ENCODE measurements around the gene HMGCS2. TPM values are rescaled to one million over a fixed set of nuclear protein-coding genes. Genes with fewer than 3 reads are reported as not detected.

HMGCS2 gene
- total RNA-seq, 1 donor from 2014 or later: not detected

GRCh38 chr1:119747451-119747850 is 21.3 kb downstream of the HMGCS2 start:
- ATAC-seq (ENCODE audit: low read depth): no peak
- Mint-ChIP-seq H3K27ac (no peak overlapping the region), H3K9me3 (no peaks in the 10 kb centered on the region), H3K27me3 (no peaks in the 10 kb centered on the region), H3K4me1 (peaks cover 2% of the 10 kb centered on the region), H3K4me3 (no peak overlapping the region), H3K36me3 (ENCODE audit: low read depth) (no peaks in the 10 kb centered on the region)
- CTCF ChIA-PET: no interaction called here
- TF ChIP-seq, protein P1, sequence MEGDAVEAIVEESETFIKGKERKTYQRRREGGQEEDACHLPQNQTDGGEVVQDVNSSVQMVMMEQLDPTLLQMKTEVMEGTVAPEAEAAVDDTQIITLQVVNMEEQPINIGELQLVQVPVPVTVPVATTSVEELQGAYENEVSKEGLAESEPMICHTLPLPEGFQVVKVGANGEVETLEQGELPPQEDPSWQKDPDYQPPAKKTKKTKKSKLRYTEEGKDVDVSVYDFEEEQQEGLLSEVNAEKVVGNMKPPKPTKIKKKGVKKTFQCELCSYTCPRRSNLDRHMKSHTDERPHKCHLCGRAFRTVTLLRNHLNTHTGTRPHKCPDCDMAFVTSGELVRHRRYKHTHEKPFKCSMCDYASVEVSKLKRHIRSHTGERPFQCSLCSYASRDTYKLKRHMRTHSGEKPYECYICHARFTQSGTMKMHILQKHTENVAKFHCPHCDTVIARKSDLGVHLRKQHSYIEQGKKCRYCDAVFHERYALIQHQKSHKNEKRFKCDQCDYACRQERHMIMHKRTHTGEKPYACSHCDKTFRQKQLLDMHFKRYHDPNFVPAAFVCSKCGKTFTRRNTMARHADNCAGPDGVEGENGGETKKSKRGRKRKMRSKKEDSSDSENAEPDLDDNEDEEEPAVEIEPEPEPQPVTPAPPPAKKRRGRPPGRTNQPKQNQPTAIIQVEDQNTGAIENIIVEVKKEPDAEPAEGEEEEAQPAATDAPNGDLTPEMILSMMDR (IDR thresholded peaks at IDR 0.05): no peak
- DNase-seq: no peak
- POLR2A ChIA-PET: no interaction called here
- intact Hi-C loops (cut with micrococcal nuclease): no loop called here

DNA sequence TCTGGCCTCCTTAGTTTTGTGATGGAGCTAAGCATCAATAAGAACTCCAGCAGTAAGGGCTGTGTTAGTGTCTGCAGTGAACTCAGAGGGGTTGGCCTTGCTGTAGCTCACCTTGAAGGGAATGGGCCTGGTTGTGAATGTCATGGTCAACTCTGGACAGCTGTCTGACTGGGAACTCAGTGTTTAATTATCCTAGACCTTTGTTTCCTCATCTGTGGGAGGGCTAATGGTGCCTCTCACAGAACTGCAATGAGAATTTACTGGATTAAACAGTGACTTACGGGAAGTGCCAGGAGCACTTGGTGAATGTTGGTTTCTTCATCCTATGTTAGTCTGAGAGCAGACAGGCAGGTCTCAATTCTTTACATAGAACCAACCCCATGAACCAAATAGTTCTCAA is 23.7 kb downstream of the HMGCS2 start:
- Mint-ChIP-seq H3K36me3 (ENCODE audit: low read depth) (no peaks in the 10 kb centered on the region), H3K27ac (no peak overlapping the region), H3K27me3 (no peaks in the 10 kb centered on the region), H3K4me1 (peaks cover 2% of the 10 kb centered on the region), H3K4me3 (no peak overlapping the region), H3K9me3 (no peaks in the 10 kb centered on the region)
- ChIA-PET CTCF (interaction anchor here (1.5 kb wide), 1 partner anchor 11 kb away, joined by 4 read pairs; no protein-coding TSS in a partner anchor), POLR2A (no interaction called here)
- no peak for DNase-seq
- TF ChIP-seq, protein P1 (IDR thresholded peaks at IDR 0.05): no peak
- intact Hi-C loops (cut with micrococcal nuclease): no loop called here
- ATAC-seq (ENCODE audit: low read depth): no peak

- ChIA-PET CTCF (interaction anchor here (1.1 to 1.5 kb wide), 2 partner anchors 11 to 17 kb away, joined by 4 to 5 read pairs; no protein-coding TSS in a partner anchor), POLR2A (no interaction called here)
- intact Hi-C loops (cut with micrococcal nuclease): no loop called here
- no peaks in the 10 kb centered on the region for H3K36me3 Mint-ChIP-seq (ENCODE audit: low read depth)
- H3K4me1 Mint-ChIP-seq: peaks cover 2% of the 10 kb centered on the region
- H3K27ac Mint-ChIP-seq: no peak overlapping the region
- no peaks in the 10 kb centered on the region for H3K27me3 Mint-ChIP-seq
- TF ChIP-seq, protein P1 (IDR thresholded peaks at IDR 0.05): no peak
- no peaks in the 10 kb centered on the region for H3K9me3 Mint-ChIP-seq
- DNase-seq (no peak), ATAC-seq (ENCODE audit: low read depth) (no peak)
- no peak overlapping the region for H3K4me3 Mint-ChIP-seq
These were observed 24.1 kb downstream of the HMGCS2 start for GRCh38 chr1:119744598-119744942.

GRCh38 chr1:119743776-119744597 is 24.7 kb downstream of the HMGCS2 start:
- TF ChIP-seq, protein P1 (IDR thresholded peaks at IDR 0.05): peak; percentile 89
- intact Hi-C loops (cut with micrococcal nuclease): no loop called here
- no peaks in the 10 kb centered on the region for H3K36me3 Mint-ChIP-seq (ENCODE audit: low read depth)
- H3K4me1 Mint-ChIP-seq: peaks cover 2% of the 10 kb centered on the region
- CTCF ChIA-PET: interaction anchor here (1.0 to 1.5 kb wide), 4 partner anchors 10 to 18 kb away, joined by 4 to 5 read pairs (median 4); no protein-coding TSS in a partner anchor
- no peaks in the 10 kb centered on the region for H3K27me3 Mint-ChIP-seq
- POLR2A ChIA-PET: no interaction called here
- DNase-seq (no peak), ATAC-seq (ENCODE audit: low read depth) (peak; percentile 66)
- no peak overlapping the region for H3K27ac Mint-ChIP-seq
- H3K4me3 Mint-ChIP-seq: no peak overlapping the region
- no peaks in the 10 kb centered on the region for H3K9me3 Mint-ChIP-seq

- no peak overlapping the region for H3K4me3 Mint-ChIP-seq
- H3K27me3 Mint-ChIP-seq: no peaks in the 10 kb centered on the region
- no peaks in the 10 kb centered on the region for H3K9me3 Mint-ChIP-seq
- ChIA-PET CTCF (interaction anchor here (1.0 to 1.1 kb wide), 3 partner anchors 9 to 18 kb away, joined by 4 to 5 read pairs (median 5); no protein-coding TSS in a partner anchor), POLR2A (no interaction called here)
- H3K4me1 Mint-ChIP-seq: peaks cover 2% of the 10 kb centered on the region
- intact Hi-C loops (cut with micrococcal nuclease): no loop called here
- DNase-seq (no peak), ATAC-seq (ENCODE audit: low read depth) (no peak)
- H3K27ac Mint-ChIP-seq: no peak overlapping the region
- TF ChIP-seq, protein P1 (IDR thresholded peaks at IDR 0.05): no peak
- H3K36me3 Mint-ChIP-seq (ENCODE audit: low read depth): no peaks in the 10 kb centered on the region
These were observed 25.4 kb downstream of the HMGCS2 start for GRCh38 chr1:119743308-119743707.

Measured in activated B cell treated with CpG ODN at 0.5 μM for 24 hours (primary cell).